ENCODE results near the gene ITK.

The ITK gene

DNA sequence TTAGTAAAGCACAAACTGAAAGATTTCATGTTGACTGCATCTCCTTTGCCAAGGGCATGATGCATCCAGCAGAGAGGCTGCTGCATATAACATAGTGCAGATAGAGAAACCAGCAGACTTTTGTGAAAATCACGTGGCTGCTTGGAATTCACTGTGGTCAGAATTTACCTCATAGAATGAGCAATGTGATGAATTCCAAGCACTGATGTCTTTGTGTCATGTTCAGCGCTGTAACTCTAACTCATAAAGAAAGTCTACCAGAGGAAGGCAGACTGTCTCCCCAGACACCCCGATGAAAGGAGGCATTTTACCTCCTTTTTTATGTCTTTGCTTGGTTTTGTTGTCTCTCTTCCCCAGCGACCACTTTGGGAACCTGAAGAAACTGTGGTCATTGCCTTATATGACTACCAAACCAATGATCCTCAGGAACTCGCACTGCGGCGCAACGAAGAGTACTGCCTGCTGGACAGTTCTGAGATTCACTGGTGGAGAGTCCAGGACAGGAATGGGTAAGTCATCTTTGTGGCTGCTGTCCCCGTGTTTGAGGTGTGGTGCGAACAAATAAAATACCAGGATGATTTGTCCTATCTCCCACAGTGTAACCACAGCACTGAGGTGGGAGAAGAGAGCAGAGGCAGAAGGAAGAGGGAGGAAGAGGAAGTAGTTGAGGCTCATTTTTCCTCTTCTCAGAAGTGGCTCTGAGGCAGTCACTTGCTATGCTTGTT is 42.0 kb downstream of the ITK start:
- Histone ChIP-seq H3K4me1 (ENCODE audit: insufficient read depth, low read length, poor library complexity, severe bottlenecking) (no peaks in the 10 kb centered on the region), H2AFZ (ENCODE audit: low read length) (no peak overlapping the region), H3K9ac (ENCODE audit: low read depth, low read length, poor library complexity, severe bottlenecking) (no peak overlapping the region), H4K20me1 (ENCODE audit: insufficient read depth, low read length, poor library complexity, severe bottlenecking) (peaks cover 4% of the 10 kb centered on the region), H3K27me3 (ENCODE audit: insufficient read depth, low read length, poor library complexity, severe bottlenecking) (no peaks in the 10 kb centered on the region), H3K9me2 (replicated peaks; ENCODE audit: low read depth, low read length) (no peaks in the 10 kb centered on the region), H3K9me3 (ENCODE audit: insufficient read depth, low read depth, low read length) (no peaks in the 10 kb centered on the region), H3K4me2 (ENCODE audit: low read depth, low read length, poor library complexity, severe bottlenecking) (no peak overlapping the region), H3F3A (ENCODE audit: low read depth) (no peaks in the 10 kb centered on the region), H3K4me3 (ENCODE audit: low read length, poor library complexity, severe bottlenecking) (no peak overlapping the region), H3K36me3 (ENCODE audit: insufficient read depth, low read length) (peaks cover 75% of the 10 kb centered on the region; the same call in 1 of the 2 replicates), H3K79me2 (ENCODE audit: insufficient read depth, low read length) (no peaks in the 10 kb centered on the region)
- TF ChIP-seq, protein P1, sequence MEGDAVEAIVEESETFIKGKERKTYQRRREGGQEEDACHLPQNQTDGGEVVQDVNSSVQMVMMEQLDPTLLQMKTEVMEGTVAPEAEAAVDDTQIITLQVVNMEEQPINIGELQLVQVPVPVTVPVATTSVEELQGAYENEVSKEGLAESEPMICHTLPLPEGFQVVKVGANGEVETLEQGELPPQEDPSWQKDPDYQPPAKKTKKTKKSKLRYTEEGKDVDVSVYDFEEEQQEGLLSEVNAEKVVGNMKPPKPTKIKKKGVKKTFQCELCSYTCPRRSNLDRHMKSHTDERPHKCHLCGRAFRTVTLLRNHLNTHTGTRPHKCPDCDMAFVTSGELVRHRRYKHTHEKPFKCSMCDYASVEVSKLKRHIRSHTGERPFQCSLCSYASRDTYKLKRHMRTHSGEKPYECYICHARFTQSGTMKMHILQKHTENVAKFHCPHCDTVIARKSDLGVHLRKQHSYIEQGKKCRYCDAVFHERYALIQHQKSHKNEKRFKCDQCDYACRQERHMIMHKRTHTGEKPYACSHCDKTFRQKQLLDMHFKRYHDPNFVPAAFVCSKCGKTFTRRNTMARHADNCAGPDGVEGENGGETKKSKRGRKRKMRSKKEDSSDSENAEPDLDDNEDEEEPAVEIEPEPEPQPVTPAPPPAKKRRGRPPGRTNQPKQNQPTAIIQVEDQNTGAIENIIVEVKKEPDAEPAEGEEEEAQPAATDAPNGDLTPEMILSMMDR (conservative IDR thresholded peaks at IDR 0.05; ENCODE audit: low read length), result no peak
- TF ChIP-seq EZH2phosphoT487 (IDR thresholded peaks at IDR 0.05; ENCODE audit: borderline replicate concordance), result no peak

DNA sequence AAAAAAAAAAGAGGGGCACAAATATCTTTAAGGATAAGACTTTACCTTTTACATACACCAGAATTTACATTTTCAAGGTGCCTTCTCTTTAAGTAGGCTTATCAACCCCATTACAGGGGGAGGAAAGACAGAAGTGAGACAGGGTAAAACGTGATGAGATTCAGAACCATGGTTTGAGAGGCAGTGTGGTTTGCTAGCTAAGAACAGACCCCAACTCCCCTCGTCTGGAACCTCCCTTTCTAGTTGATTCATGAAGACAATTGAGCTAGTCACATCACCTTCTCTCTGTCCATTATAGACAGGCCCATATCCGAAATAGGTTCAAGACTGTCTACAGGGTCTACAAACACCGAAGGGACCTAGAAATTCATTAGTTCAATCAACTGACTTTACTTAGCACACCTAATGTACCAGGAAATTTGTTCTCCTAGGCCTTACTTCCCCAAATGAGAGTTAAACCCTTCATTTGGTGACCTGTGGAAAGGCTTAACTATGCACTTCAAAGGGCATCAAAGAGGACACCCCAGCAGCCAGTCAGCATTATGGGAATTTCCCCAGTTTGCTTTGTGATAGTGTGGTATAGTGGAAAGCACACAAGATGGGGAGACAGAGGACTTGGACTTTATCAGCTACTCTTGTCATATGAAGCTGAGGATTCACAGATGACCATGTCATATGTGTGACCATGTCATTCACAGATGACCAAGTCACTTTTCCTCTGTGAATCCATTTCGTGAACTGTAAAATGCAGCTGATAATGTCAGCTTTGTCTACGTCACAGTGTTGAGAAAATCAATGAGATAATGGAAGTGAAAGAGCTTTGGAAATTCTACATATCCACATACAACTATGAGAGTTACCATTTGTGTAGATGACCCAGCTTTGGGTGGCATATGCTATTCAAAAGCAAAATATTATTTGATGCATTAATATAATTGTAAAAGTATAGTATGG is 45.1 kb downstream of the ITK start:
- Histone ChIP-seq H3K4me3 (ENCODE audit: low read length, poor library complexity, severe bottlenecking) (no peak overlapping the region), H4K20me1 (ENCODE audit: insufficient read depth, low read length, poor library complexity, severe bottlenecking) (peaks cover 4% of the 10 kb centered on the region), H3K4me1 (ENCODE audit: insufficient read depth, low read length, poor library complexity, severe bottlenecking) (no peaks in the 10 kb centered on the region), H3K9me3 (ENCODE audit: insufficient read depth, low read depth, low read length) (no peaks in the 10 kb centered on the region), H3K9me2 (replicated peaks; ENCODE audit: low read depth, low read length) (no peaks in the 10 kb centered on the region), H3K79me2 (ENCODE audit: insufficient read depth, low read length) (no peaks in the 10 kb centered on the region), H2AFZ (ENCODE audit: low read length) (no peak overlapping the region), H3K4me2 (ENCODE audit: low read depth, low read length, poor library complexity, severe bottlenecking) (no peak overlapping the region), H3F3A (ENCODE audit: low read depth) (no peaks in the 10 kb centered on the region), H3K9ac (ENCODE audit: low read depth, low read length, poor library complexity, severe bottlenecking) (no peak overlapping the region), H3K36me3 (ENCODE audit: insufficient read depth, low read length) (peaks cover 62% of the 10 kb centered on the region; the same call in 1 of the 2 replicates), H3K27me3 (ENCODE audit: insufficient read depth, low read length, poor library complexity, severe bottlenecking) (no peaks in the 10 kb centered on the region)
- TF ChIP-seq, protein P1 (conservative IDR thresholded peaks at IDR 0.05; ENCODE audit: low read length), result no peak
- TF ChIP-seq EZH2phosphoT487 (IDR thresholded peaks at IDR 0.05; ENCODE audit: borderline replicate concordance), result no peak

DNA sequence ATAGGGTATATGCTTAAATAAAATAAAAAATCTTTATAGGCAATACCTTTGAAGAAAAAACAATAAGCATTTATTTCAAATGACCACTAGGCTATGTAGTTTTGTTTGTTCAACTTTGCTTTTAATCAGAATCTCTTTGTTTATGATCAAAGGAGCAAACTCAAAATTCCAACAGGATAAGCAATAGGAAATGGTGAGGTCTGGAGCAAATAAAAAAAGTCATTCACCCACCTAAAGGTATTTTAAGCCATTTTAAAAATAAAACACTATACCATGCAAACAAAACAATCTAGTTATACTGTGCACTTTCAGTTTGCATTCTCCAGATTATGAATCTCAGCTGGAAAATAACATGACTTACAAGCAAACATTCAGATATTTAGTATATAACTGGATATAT is 50.0 kb downstream of the ITK start:
- Histone ChIP-seq H3K4me2 (ENCODE audit: low read depth, low read length, poor library complexity, severe bottlenecking) (no peak overlapping the region), H3K9ac (ENCODE audit: low read depth, low read length, poor library complexity, severe bottlenecking) (no peak overlapping the region), H2AFZ (ENCODE audit: low read length) (no peak overlapping the region), H3K79me2 (ENCODE audit: insufficient read depth, low read length) (no peaks in the 10 kb centered on the region), H3K36me3 (ENCODE audit: insufficient read depth, low read length) (peaks cover 68% of the 10 kb centered on the region; the same call in 1 of the 2 replicates), H4K20me1 (ENCODE audit: insufficient read depth, low read length, poor library complexity, severe bottlenecking) (peaks cover 4% of the 10 kb centered on the region), H3K27me3 (ENCODE audit: insufficient read depth, low read length, poor library complexity, severe bottlenecking) (no peaks in the 10 kb centered on the region), H3K4me1 (ENCODE audit: insufficient read depth, low read length, poor library complexity, severe bottlenecking) (no peaks in the 10 kb centered on the region), H3K9me2 (replicated peaks; ENCODE audit: low read depth, low read length) (no peaks in the 10 kb centered on the region), H3K4me3 (ENCODE audit: low read length, poor library complexity, severe bottlenecking) (no peak overlapping the region), H3K9me3 (ENCODE audit: insufficient read depth, low read depth, low read length) (no peaks in the 10 kb centered on the region), H3F3A (ENCODE audit: low read depth) (no peaks in the 10 kb centered on the region)
- TF ChIP-seq EZH2phosphoT487 (IDR thresholded peaks at IDR 0.05; ENCODE audit: borderline replicate concordance), result no peak
- TF ChIP-seq, protein P1 (conservative IDR thresholded peaks at IDR 0.05; ENCODE audit: low read length), result no peak

Measured in Loucy (cell line).